HFFc6 (cell line): Measurements from ENCODE around the gene DLGAP4. TPM values are rescaled to one million over a fixed set of nuclear protein-coding genes. Genes with fewer than 3 reads are reported as not detected.

Experiments used
- DNase-seq: peaks from one replicate; pipeline ENCODE4 v3.0.0-alpha.2; 2018
- H3K27ac Mint-ChIP-seq: 2 replicates; pipeline ENCODE4 v1.8.0; 2020; ENCODE audit warnings: mild to moderate bottlenecking, mixed read lengths
- H3K27me3 Mint-ChIP-seq: 2 replicates; pipeline ENCODE4 v1.8.0; 2021; ENCODE audit warnings: mild to moderate bottlenecking, moderate library complexity, mixed read lengths; ENCODE audit not compliant: insufficient read depth
- H3K36me3 Mint-ChIP-seq: 2 replicates; pipeline ENCODE4 v1.8.0; 2021; ENCODE audit warnings: low read depth, mixed read lengths
- H3K4me1 Mint-ChIP-seq: 2 replicates; pipeline ENCODE4 v1.8.0; 2020; ENCODE audit warnings: low read depth, mixed read lengths
- H3K4me3 Mint-ChIP-seq: 2 replicates; pipeline ENCODE4 v1.8.0; 2020; ENCODE audit warnings: mild to moderate bottlenecking, moderate library complexity, mixed read lengths
- H3K9me3 Mint-ChIP-seq: 2 replicates; pipeline ENCODE4 v1.8.0; 2020; ENCODE audit warnings: mild to moderate bottlenecking, mixed read lengths
- CTCF ChIP-seq: fragments of 200-600 bp; sonication (generic); IDR thresholded peaks from 2 replicates; pipeline ENCODE4 v1.5.0; 2021; ENCODE audit warnings: antibody characterized with exemption, mild to moderate bottlenecking
- total RNA-seq, 6 experiments: library from RNA; stranded (reverse); fragmentation: NEBNext Ultra II Directional; extraction: Animal tissue kit (Norgen Biotek cat#: 25700); gene quantifications; 2 replicates in 1 of 6; 3 replicates in 5 of 6; pipeline ENCODE4 v1.2.3, GENCODE V29; 2021

Gene DLGAP4
- total RNA-seq, 6 experiments from 2014 or later: 118 to 150 (median 140) TPM

- no peaks in the 10 kb centered on the region for H3K36me3 Mint-ChIP-seq
- no peaks in the 10 kb centered on the region for H3K4me1 Mint-ChIP-seq
- no peak for DNase-seq
- peaks cover 8% of the 10 kb centered on the region for H3K27me3 Mint-ChIP-seq
- no peak overlapping the region for H3K27ac Mint-ChIP-seq
- no peak overlapping the region for H3K4me3 Mint-ChIP-seq
- TF ChIP-seq CTCF: no peak
- H3K9me3 Mint-ChIP-seq: no peaks in the 10 kb centered on the region
These were observed 40.1 kb downstream of the DLGAP4 start for GRCh38 chr20:36346256-36346655.

- no peak overlapping the region for H3K27ac Mint-ChIP-seq
- H3K4me1 Mint-ChIP-seq: no peaks in the 10 kb centered on the region
- H3K27me3 Mint-ChIP-seq: peaks cover 32% of the 10 kb centered on the region
- TF ChIP-seq CTCF: no peak
- no peaks in the 10 kb centered on the region for H3K36me3 Mint-ChIP-seq
- no peaks in the 10 kb centered on the region for H3K9me3 Mint-ChIP-seq
- H3K4me3 Mint-ChIP-seq: no peak overlapping the region
- DNase-seq: peak; percentile 26
These were observed 43.4 kb downstream of the DLGAP4 start for GRCh38 chr20:36349384-36350170.

GRCh38 chr20:36350439-36350838, 44.3 kb downstream of the DLGAP4 start:
- Mint-ChIP-seq H3K27me3 (peaks cover 35% of the 10 kb centered on the region), H3K36me3 (no peaks in the 10 kb centered on the region), H3K9me3 (no peaks in the 10 kb centered on the region), H3K4me1 (no peaks in the 10 kb centered on the region), H3K4me3 (no peak overlapping the region), H3K27ac (no peak overlapping the region)
- no peak for TF ChIP-seq CTCF
- DNase-seq: no peak

- Mint-ChIP-seq H3K27me3 (peaks cover 32% of the 10 kb centered on the region), H3K4me1 (no peaks in the 10 kb centered on the region), H3K36me3 (no peaks in the 10 kb centered on the region), H3K4me3 (no peak overlapping the region), H3K9me3 (no peaks in the 10 kb centered on the region), H3K27ac (no peak overlapping the region)
- DNase-seq: no peak
- no peak for TF ChIP-seq CTCF
These were observed 45.8 kb downstream of the DLGAP4 start for GRCh38 chr20:36351937-36352336.

- TF ChIP-seq CTCF: no peak
- DNase-seq: no peak
- Mint-ChIP-seq H3K36me3 (no peaks in the 10 kb centered on the region), H3K4me1 (no peaks in the 10 kb centered on the region), H3K27me3 (peaks cover 31% of the 10 kb centered on the region), H3K4me3 (no peak overlapping the region), H3K27ac (no peak overlapping the region), H3K9me3 (no peaks in the 10 kb centered on the region)
These were observed 46.9 kb downstream of the DLGAP4 start for GRCh38 chr20:36352843-36353553.
